GM19397 (cell line): ENCODE results near the gene LRRC8B.
A peak's percentile ranks its signal among the peaks of the same experiment; 100 is the strongest.
"Not testable (repeated sequence)": the region's sequence is repeated elsewhere in the genome, so short reads cannot be mapped to it uniquely, and the experiment has no call there.

Experiments used
- ATAC-seq: cut with Tn5 transposase; IDR thresholded peaks from one replicate; pipeline ENCODE4 v1.9.1; 2021; ENCODE audit warnings: mild to moderate bottlenecking, moderate library complexity; ENCODE audit not compliant: unreplicated experiment

The LRRC8B gene

DNA sequence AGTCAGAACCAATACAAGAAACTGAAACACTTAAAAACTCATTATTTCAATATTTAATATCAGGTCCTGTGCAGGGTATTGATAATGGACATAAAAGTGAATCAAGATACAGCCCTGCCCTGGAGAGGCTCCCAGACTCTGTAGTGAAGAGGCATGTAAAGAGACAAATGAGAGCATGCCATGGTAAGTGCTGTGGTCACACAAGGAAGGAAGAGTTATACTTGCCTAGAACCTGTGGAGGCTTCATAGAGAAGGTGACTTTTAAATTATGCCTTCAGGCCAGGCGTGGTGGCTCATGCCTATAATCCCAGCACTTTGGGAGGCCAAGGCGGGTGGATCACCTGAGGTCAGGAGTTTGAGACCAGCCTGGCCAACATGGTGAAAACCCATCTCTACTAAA is 105.0 kb downstream of the LRRC8B start:
- ATAC-seq: not testable (repeated sequence)

DNA sequence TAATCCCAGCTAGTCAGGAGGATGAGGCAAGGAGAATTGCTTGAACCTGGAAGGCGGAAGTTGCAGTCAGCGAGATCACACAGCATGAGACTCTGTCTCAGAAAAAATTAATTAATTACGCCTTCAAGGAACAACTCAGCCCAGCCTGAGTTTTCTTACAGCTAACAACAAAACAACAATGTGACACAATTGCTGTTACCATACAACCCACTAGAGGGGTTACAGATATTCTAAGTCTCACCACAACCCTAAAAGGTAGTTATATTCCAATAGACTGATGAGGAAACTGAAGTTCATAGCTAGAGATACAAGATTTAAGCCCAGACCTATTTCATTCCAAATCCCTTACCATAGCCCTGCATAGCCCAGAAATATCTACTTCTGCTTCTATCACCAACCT is 105.4 kb downstream of the LRRC8B start:
- ATAC-seq: no peak

DNA sequence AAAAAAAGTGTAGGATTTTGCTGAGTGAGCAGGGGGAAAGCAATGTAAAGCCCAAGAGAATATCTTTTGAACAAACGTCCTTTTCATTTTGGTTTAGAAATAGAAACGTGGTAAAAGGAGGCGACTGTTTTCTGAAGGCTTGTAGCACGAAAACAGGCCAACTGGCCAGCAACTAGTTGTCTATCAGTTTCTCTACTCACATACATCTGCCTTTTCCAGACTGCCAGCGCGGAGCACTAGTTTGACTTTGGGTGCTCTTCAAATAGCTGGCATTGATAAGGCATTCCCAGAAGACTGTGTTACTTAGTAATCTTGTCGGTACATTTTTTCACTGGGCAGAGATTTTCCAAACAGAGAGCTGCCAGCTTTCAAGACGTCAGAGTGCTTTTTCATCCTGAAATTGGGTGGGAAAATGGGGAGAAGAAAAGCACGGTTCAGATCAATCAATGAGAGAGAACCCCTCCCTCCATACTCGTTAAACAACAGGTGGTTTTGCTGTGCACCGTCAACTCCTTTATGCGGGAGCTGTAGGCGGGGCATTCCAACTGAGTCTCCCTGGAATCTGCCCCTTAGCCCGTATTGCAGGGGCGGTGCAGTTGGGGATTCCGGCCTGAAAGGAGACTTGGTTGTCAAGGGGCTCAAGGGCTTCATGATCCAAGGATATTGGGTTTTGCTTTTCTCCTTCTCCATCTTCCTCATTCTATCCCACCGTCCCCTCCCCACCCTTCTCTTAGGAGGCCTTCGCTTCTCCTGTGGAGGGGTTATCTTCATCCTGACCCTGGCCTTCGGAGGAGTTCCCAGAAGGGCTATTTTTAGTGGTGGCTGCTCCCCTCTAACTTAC is 107.4 kb downstream of the LRRC8B start:
- no peak for ATAC-seq

DNA sequence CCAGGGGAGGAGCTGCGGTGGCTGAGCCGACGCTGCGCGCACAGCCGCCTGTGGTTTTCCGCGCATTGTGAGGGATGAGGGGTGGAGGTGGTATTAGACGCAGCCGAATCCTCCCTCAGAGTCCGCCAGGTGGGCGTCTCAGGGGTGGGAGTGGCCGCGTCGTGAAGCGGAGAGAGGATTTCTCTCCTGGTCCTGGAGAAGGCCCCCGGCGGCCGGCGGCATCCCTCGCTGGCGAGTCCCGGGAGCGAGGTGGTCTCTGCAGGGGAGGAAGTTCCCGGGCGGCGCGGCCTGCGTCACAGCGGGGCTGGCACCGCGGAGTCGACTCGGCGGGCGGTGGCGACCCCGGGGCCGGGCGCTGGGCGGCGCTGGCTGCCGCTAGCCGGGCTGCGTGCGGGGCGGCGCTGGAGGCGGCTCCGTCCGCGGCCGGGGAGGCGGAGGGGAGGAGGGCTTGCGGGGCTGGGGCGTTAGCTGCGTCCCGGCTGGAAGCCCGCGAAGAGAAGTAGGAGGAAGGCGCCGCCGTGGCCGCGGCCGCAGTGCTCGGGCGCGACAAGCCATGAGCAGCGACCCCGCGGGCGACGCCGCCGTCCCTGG is 108.1 kb downstream of the LRRC8B start, which contains the start of gene LRRC8C:
TSS of gene LRRC8C (plus strand) at position 464 of the 591 bp plus-strand sequence. CDS start 53,354 bp downstream, outside the sequence.
- ATAC-seq: peak; percentile 89

DNA sequence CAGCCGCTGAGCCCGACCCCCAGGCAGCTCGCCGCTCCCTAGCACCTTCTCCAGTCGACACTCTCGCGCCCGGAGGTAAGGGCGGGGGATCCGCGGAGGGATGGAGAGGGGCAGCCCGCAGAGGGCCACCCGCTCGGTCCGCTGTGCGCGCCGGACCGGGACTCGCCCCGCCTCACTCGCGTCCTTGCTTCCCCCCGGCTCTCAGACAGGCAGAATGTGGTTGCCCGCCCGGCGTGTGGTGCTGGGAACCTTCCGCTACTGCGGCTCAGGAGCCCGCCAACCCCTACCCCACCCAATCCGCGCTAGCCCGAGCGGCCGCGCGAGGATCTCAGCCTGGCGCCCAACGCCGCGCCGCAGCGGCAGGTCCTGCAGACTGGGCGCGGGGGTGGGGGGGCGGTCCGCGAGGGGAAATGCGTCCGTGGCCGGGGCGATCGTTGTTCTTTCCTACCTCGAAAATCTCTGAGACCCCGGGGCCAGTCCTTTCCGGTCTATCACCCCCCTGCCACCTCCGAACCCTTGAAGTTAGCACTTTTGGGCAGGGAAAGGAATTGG is 108.7 kb downstream of the LRRC8B start:
- peak; percentile 56 for ATAC-seq

DNA sequence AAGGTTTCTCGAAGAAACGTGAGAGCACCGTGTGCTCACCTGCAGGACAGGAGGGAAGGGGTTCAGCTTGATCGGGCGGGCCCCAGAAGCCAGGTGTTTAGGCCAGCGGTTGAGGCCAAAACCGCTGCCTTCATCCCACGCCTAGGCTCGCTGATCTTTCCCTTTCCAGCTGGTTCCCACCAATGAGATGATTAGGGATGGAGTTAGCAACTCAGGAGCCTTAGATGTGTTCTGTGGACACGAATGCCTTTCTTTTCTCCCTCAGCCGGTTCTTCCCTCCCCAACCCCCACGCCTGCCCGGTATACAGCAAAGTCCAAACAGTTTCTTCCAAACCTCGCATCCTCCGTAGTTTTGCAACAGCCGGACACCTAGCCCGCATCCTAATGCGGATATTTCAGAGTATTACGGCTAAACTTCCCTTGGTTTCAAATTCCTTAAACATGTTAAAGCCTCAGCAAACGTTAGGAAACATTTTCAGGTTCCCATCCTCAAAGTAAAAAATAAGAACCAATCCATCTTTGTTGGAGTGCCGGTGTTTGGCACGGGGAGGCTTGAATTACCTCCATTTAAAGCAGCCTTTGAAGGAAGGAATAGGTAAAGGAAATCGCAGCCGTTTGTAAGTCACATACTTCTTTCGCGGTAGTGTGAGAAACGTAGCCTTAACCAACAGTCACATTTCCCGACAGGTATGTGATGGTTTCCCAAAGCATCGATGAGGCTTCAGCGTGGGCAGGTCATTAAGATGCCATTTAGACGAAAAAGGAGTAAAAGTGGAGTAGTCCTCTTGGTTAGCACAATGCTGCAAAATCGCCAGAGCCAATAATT is 109.4 kb downstream of the LRRC8B start:
- no peak for ATAC-seq

DNA sequence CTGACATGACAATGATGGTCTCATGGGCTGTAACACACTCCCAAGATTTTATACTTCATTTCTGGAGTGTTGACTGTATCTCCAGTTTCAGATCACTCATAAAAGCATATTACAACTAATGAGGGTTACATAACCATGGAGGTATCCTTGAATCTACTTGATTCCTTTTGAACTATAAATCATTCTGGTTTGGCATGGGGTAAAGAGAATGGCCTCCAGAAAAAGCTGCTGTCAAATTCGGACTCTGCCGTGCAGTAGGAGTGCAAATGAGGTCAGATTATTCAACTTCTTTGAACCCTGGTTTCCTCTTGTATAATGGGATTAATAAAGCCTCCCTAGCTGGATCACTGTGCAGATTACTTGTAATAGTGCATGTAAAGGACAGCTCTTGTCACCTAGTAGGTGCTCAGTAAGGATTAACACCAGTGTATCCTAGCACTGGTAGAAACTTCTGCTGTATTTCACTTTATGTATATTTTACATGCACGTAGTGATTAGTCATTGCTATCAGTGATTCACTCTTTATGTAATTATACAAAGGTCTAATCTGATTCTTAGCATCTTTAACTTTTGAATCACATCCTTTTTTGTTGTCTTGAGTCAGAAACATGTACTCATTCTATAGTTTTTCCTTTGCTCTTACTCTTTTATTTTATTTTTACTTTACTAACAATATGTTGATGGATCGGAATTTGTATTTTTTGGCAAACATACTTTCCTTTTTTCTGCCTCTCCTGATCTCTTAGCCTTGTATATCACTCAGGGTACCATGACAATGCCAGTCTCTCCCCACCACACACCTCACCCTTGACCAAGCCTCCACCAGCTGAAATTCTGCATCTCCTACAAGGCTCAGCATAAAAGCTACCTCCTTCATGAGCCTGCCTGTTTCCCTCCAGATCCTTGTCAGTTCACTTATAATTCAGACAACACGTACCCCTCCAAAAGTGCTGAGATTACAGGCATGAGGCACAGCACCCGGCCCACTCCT is 111.5 kb downstream of the LRRC8B start:
- no peak for ATAC-seq

DNA sequence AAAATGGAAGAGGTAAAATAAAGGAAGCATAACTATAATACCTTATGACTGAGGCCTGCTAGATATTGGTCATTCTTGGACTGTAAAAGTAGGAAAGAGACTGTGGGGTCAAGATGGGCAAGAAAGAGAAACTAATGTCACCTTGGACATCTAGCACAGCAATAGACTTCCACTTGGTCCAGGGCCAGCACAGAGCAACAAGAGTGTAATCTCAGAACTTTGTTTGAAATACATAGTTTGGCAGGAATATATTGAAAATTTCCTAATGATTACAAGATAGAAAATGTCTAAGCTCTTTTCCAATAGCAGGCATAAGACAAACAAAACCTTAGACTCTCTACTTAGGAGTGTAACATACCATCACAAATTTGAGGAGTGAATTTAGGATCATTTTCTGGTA is 112.9 kb downstream of the LRRC8B start:
- no peak for ATAC-seq

DNA sequence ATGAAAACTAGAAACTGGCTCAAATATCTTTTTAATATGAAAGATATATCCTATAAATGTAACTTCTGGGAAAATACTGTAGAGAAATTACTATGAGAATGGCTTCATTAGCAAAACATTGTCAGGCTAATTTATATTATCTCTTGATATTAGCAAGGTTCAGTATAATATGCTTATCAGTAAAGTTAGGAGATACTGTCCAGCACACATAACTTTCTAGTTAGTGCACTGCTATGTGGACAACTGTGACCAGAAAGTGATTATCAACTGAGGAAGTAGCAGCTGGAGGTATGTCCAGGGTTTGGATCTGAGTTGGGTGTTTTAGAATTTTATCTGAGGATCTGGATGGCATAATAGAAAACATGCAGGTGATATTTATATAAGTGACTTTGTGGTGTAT is 115.8 kb downstream of the LRRC8B start:
- ATAC-seq: no peak

DNA sequence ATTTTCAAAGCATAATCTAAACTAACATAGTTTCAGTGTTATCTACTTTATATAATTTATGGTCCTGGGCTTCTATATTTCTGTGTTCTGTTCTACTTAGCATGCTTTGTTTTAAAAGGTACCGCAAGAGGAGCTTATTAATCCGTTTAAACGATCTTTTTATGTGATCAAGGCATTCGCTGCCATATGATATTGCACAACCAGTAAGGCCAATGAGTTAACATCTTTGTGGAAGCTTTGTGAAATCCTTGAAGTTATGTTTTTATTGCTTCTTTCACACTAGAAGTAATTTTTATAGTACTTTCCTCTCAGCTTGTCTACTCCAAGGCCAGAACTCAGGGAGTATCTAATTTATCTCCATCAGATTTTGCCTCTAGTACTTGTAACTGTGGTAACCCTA is 117.2 kb downstream of the LRRC8B start:
- ATAC-seq: no peak

DNA sequence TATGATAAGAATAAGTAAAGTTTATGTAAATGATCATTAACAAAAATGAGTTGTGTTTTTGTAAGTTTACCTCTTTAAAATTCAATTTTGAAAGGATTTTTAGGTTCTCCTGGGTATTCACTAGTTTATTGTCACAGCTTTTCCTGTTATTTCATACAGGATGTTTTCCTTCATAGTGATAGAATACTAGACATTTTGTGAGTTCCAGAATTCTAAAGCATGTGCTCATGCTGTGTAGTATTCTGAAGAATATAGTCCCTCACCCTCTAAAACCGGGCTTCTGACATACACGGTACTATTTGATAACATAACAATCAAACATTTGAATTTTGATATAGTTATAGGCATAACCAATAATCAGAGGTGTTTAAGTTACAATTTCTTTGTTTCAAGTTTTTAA is 118.9 kb downstream of the LRRC8B start:
- ATAC-seq: no peak

DNA sequence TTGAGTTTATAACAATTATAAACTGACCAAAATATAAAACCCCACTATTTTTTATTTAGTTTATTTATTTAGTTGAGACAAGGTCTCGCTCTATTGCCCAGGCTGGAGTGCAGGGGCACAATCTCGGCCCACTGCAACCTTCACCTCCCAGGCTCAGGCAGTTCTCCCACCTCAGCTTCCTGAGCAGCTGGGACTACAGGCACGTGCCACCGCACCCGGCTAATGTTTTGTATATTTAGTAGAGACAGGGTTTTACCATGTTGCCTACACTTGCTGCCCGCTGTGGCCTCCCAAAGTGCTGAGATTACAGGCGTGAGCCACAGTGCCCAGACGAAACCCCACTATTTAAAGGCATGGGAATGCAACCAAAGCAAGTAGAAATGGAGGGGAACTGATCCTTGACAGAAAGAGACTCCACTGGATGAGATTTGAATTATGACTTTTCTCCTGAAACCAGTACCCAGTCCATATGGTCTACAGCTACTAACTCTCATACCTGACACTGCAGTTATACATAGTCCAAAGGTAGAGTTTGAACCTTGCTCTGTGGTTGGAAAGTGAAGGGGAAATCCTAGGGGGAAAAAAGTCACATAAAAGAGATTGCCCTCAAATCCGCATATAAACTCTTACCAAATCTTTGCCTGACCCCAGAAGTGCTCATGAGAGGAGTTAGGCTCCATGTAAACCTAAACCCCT is 119.6 kb downstream of the LRRC8B start:
- ATAC-seq: no peak

DNA sequence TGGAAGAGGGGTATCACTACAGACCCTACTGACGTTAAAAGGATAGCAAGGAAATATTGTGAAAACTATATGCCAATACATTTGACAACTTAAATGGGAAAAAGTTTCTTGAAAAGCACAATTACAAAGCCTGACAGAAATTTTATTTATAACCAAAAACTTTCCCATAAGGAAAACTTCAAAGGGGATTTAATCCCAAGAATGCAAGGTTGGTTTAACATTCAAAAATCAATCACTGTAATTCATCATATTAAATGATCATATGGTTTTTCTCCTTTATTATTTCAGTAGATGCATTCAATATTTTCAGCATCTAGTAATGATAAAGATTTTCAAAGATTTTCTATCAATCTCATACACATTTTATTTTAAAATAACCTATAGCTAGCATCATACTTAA is 121.6 kb downstream of the LRRC8B start:
- no peak for ATAC-seq
